ENCODE results near the gene MMP25.

MMP25 gene

DNA sequence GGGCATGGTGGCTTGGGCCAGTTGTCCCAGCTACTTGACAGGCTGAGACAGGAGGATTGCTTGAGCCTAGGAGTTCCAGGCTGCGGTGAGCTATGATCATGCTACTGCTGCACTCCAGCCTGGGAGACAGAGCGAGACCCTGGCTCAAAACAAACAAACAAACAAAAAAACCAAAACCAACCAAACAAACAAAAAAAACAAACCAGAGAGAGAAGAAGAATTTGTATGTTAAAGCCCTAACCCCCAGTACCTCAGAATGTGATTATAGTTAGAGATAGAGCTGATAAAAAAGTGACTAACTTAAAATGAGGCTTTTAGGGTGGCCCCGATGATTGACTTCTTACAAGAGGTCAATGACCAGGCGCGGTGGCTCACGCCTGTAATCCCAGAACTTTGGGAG, 1.7 kb upstream of the MMP25 start:
- Histone ChIP-seq H3K4me1 (peaks cover 0 to 23% (median 19%) of the 10 kb centered on the region in 4 donors), H3K4me3 (no peak overlapping the region), H3K27me3 (peaks cover 15 to 84% of the 10 kb centered on the region in 2 donors), H3K27ac (no peak overlapping the region), H3K36me3 (no peaks in the 10 kb centered on the region), H3K9me3 (no peaks in the 10 kb centered on the region)
- intact Hi-C loops (cut with DNase I; ENCODE audit: low total_unique reads) = no loop called here
- no peak for DNase-seq
- TF ChIP-seq, protein P1, sequence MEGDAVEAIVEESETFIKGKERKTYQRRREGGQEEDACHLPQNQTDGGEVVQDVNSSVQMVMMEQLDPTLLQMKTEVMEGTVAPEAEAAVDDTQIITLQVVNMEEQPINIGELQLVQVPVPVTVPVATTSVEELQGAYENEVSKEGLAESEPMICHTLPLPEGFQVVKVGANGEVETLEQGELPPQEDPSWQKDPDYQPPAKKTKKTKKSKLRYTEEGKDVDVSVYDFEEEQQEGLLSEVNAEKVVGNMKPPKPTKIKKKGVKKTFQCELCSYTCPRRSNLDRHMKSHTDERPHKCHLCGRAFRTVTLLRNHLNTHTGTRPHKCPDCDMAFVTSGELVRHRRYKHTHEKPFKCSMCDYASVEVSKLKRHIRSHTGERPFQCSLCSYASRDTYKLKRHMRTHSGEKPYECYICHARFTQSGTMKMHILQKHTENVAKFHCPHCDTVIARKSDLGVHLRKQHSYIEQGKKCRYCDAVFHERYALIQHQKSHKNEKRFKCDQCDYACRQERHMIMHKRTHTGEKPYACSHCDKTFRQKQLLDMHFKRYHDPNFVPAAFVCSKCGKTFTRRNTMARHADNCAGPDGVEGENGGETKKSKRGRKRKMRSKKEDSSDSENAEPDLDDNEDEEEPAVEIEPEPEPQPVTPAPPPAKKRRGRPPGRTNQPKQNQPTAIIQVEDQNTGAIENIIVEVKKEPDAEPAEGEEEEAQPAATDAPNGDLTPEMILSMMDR (IDR thresholded peaks at IDR 0.05) = no peak

DNA sequence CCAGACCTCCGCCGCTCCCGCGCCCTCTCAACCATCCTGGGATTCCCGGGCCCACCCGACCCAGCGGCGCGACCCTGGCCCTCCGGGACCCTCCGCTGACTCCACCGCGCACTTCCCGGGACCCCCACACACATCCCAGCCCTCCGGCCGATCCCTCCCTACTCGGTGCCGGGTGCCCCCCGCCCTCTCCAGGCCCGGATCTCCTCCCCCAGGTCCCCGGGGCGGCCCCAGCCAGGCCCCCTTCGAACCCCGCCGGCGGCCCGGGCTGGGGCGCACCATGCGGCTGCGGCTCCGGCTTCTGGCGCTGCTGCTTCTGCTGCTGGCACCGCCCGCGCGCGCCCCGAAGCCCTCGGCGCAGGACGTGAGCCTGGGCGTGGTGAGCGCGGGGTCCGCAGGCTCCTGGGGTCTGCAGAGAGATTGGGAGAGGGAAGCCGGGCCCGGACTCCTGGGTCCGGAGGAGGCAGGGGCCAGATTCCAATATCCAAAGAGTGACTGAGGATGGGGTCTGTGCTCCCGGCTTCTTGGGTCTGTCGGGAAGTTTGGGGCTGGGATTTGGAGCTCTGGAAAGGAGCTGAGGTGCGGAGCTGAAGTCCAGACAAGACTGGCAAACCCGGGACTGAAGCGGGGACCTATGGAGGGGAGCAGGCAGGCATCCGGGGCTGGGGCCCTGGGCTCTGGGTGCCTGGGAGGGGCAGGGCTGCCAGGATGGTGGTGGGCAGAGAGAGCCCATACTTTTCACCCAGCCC, 453 bp downstream of the MMP25 start:
- peaks cover 15 to 91% of the 10 kb centered on the region in 2 donors for H3K27me3 ChIP-seq
- no peak overlapping the region for H3K27ac ChIP-seq
- intact Hi-C loops (cut with DNase I; ENCODE audit: low total_unique reads) = no loop called here
- H3K4me3 ChIP-seq = peak overlapping the region; percentile 25 to 53
- H3K36me3 ChIP-seq = no peaks in the 10 kb centered on the region
- TF ChIP-seq, protein P1 (IDR thresholded peaks at IDR 0.05) = no peak
- peaks cover 0 to 23% (median 19%) of the 10 kb centered on the region in 4 donors for H3K4me1 ChIP-seq
- no peaks in the 10 kb centered on the region for H3K9me3 ChIP-seq
- no peak for DNase-seq

DNA sequence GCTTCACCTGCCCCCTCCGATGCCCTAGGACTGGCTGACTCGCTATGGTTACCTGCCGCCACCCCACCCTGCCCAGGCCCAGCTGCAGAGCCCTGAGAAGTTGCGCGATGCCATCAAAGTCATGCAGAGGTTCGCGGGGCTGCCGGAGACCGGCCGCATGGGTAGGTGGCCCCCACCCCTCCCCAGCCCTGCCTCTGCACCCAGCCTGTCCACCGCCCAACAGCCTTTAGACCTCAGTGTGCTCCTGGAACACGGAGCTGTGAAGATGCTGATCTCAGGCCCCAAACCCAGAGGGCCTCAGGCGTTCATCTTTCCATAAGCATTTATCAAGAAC, 993 bp downstream of the MMP25 start:
- intact Hi-C loops (cut with DNase I; ENCODE audit: low total_unique reads) = no loop called here
- no peaks in the 10 kb centered on the region for H3K9me3 ChIP-seq
- H3K27ac ChIP-seq = no peak overlapping the region
- peaks cover 0 to 23% (median 19%) of the 10 kb centered on the region in 4 donors for H3K4me1 ChIP-seq
- TF ChIP-seq, protein P1 (IDR thresholded peaks at IDR 0.05) = no peak
- peaks cover 15 to 95% of the 10 kb centered on the region in 2 donors for H3K27me3 ChIP-seq
- H3K4me3 ChIP-seq = no peak overlapping the region
- no peak for DNase-seq
- H3K36me3 ChIP-seq = no peaks in the 10 kb centered on the region

DNA sequence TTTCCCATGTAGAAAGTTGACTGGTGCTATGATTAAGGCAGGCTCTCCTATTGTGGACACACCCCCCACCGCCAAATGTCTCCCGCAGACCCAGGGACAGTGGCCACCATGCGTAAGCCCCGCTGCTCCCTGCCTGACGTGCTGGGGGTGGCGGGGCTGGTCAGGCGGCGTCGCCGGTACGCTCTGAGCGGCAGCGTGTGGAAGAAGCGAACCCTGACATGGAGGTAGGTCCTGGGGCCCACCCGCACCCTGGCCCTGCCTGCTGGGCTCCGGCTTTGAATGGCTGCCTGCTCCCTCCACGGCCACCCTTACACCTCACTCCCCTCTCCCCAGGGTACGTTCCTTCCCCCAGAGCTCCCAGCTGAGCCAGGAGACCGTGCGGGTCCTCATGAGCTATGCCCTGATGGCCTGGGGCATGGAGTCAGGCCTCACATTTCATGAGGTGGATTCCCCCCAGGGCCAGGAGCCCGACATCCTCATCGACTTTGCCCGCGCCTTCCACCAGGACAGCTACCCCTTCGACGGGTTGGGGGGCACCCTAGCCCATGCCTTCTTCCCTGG, 3.6 kb downstream of the MMP25 start:
- peaks cover 15 to 70% of the 10 kb centered on the region in 2 donors for H3K27me3 ChIP-seq
- H3K9me3 ChIP-seq = no peaks in the 10 kb centered on the region
- no peak overlapping the region for H3K4me3 ChIP-seq
- H3K4me1 ChIP-seq = peaks cover 0 to 23% (median 19%) of the 10 kb centered on the region in 4 donors
- peaks cover 0 to 4% (median 0%) of the 10 kb centered on the region in 3 donors for H3K36me3 ChIP-seq
- DNase-seq = no peak
- H3K27ac ChIP-seq = no peak overlapping the region
- TF ChIP-seq, protein P1 (IDR thresholded peaks at IDR 0.05) = no peak
- intact Hi-C loops (cut with DNase I; ENCODE audit: low total_unique reads) = no loop called here

DNA sequence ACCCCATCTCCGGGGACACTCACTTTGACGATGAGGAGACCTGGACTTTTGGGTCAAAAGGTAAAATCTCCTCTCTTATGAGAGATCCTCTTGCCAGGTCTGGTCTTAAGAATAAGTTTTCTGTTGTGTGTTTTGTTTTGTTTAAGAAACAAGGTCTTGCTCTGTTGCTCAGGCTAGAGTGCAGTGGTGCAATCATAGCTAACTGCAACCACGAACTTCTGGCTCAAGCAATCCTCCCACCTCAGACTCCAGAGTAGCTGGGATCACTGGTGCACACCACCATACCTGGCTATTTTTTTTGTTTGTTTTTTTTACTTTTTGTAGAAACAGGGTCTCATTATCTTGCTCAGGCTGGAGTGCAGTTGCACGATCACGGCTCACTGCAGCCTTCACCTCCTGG, 4.1 kb downstream of the MMP25 start:
- Histone ChIP-seq H3K27me3 (peaks cover 14 to 65% of the 10 kb centered on the region in 2 donors), H3K27ac (no peak overlapping the region), H3K4me1 (peaks cover 0 to 19% (median 16%) of the 10 kb centered on the region in 4 donors), H3K36me3 (peaks cover 0 to 4% (median 0%) of the 10 kb centered on the region in 3 donors), H3K4me3 (no peak overlapping the region), H3K9me3 (no peaks in the 10 kb centered on the region)
- TF ChIP-seq, protein P1 (IDR thresholded peaks at IDR 0.05) = no peak
- intact Hi-C loops (cut with DNase I; ENCODE audit: low total_unique reads) = no loop called here
- no peak for DNase-seq
